ENCODE data around the gene TGIF1. TPM values are rescaled to one million over a fixed set of nuclear protein-coding genes. Genes with fewer than 3 reads are reported as not detected.

Gene TGIF1
- total and polyA plus RNA-seq, 10 donors = 25.3 to 64.5 (median 35.9) TPM

DNA sequence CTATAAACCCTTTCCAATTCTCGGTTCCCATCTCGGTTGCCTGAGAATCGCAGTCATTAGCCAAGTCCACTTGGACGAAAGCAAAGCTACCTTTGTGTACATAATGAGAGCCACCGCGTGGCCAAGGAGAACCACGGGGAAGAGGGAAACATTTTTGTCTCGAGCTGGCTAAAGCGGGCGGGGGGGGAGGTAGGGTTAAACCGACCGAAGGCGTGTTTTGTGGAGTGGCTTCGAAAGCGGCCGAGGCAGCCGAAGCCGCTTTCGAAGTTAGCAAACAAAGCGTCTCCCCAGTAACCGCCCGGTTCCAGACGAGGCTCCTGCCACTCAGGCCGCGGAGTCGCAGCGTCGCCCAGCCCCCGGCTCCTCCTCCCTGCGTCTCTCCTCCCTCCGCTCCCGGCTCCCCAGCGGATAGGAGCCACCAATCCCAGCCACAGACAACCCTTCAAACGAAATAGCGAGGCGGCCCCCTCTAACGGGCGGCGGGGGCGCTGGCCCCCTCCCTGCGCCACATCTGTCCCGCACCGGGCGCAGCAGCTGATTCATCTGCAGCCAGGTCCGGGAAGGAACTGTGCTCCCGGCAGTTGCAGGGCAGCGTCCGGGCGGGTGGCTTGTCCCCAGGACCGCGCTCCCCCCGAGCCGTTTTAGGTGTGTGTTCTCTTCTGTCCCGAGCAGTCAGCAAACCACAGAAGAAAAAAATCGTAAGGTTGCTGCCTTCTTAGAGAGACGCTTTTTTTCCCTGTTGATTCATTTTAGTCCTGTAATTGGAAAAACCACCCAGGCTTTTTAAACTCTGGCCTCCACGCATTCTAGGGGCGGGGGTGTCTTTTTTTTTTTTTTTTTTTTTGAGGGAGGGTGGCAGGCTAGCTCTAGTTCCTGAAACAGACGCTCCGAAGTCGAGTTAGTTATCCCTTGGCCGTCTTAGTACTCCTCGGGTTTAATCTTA is 1.8 kb upstream of the TGIF1 start:
- H3K4me3 ChIP-seq = peak overlapping the region; percentile 56 to 80 (median 74)
- H3K27me3 ChIP-seq (replicated peaks in 1 of 7) = no peaks in the 10 kb centered on the region
- H3K27ac ChIP-seq = peak overlapping the region; percentile 94 to 99 (median 99)
- DNase-seq = peak; percentile 96
- TF ChIP-seq POLR2A (IDR thresholded peaks at IDR 0.05) (peak in 2 of 3 donors; percentile 22 to 82), POLR2AphosphoS5 (IDR thresholded peaks at IDR 0.05) (peak; percentile 92 to 97 (median 97))
- TF ChIP-seq, protein P1, sequence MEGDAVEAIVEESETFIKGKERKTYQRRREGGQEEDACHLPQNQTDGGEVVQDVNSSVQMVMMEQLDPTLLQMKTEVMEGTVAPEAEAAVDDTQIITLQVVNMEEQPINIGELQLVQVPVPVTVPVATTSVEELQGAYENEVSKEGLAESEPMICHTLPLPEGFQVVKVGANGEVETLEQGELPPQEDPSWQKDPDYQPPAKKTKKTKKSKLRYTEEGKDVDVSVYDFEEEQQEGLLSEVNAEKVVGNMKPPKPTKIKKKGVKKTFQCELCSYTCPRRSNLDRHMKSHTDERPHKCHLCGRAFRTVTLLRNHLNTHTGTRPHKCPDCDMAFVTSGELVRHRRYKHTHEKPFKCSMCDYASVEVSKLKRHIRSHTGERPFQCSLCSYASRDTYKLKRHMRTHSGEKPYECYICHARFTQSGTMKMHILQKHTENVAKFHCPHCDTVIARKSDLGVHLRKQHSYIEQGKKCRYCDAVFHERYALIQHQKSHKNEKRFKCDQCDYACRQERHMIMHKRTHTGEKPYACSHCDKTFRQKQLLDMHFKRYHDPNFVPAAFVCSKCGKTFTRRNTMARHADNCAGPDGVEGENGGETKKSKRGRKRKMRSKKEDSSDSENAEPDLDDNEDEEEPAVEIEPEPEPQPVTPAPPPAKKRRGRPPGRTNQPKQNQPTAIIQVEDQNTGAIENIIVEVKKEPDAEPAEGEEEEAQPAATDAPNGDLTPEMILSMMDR (IDR thresholded peaks at IDR 0.05 in 8 of 11, conservative IDR thresholded peaks at IDR 0.05 in 3 of 11) = peak in 3 of 11 experiments; percentile 11 to 34 (median 14)
- intact Hi-C loops (cut with DNase I; ENCODE audit: low total_unique reads) = loop anchor here (5.0 kb wide), 1 partner anchor 144 kb away; no protein-coding TSS in a partner anchor
- 0 to 1% (median 0%) methylated on average over 46 to 63 of the region's 63 CpGs for WGBS, 5 donors
- H3K36me3 ChIP-seq = no peaks in the 10 kb centered on the region
- H3K9me3 ChIP-seq = no peaks in the 10 kb centered on the region
- H3K4me1 ChIP-seq = peaks cover 5 to 46% (median 26%) of the 10 kb centered on the region in 6 donors

DNA sequence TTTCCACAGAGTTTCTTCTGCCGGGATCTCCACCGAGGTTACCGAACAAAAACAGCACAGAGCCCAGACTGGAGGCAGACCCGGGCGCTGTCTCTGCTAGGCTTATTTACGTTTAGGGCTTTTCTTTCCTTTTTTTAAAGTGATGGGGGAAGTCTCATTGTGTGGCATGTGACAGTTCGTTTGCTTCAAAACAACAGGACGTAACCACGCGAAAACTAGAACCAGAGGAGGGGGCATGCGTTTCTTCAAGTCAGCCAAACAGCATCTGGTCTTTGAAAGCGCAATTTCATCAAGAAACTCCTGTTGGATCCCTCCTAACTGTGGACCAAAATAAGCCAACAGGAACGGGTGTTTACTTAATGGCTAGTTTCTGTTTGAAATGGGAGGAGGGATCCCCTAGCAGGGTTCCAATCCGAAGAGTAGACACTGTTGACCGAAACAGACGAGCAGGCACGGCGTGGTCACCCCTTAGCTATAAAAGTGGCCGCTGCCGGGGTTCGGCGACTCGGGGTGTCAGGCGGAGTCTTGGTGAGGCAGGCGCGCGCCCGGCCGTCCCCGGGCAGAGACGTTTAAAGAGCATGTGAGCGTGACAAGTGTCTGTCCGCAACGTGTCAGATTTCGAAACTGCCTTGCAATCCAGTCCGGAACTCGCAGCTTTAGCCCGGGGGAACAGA is 997 bp upstream of the TGIF1 start:
- H3K36me3 ChIP-seq = no peaks in the 10 kb centered on the region
- H3K4me3 ChIP-seq = peak overlapping the region; percentile 56 to 80 (median 74)
- 0 to 1% (median 0%) methylated on average over 26 to 38 of the region's 38 CpGs for WGBS, 5 donors
- TF ChIP-seq, protein P1 (IDR thresholded peaks at IDR 0.05 in 8 of 11, conservative IDR thresholded peaks at IDR 0.05 in 3 of 11) = no peak
- TF ChIP-seq POLR2AphosphoS5 (IDR thresholded peaks at IDR 0.05) = peak; percentile 91 to 95 (median 95)
- peak; percentile 25 to 80 (median 53) for TF ChIP-seq POLR2A (IDR thresholded peaks at IDR 0.05)
- no peaks in the 10 kb centered on the region for H3K9me3 ChIP-seq
- peak overlapping the region; percentile 94 to 99 (median 99) for H3K27ac ChIP-seq
- DNase-seq = peak; percentile 96
- peaks cover 11 to 54% (median 34%) of the 10 kb centered on the region in 6 donors for H3K4me1 ChIP-seq
- intact Hi-C loops (cut with DNase I; ENCODE audit: low total_unique reads) = loop anchor here (5.0 kb wide), 1 partner anchor 143 kb away; no protein-coding TSS in a partner anchor
- H3K27me3 ChIP-seq (replicated peaks in 1 of 7) = no peaks in the 10 kb centered on the region

DNA sequence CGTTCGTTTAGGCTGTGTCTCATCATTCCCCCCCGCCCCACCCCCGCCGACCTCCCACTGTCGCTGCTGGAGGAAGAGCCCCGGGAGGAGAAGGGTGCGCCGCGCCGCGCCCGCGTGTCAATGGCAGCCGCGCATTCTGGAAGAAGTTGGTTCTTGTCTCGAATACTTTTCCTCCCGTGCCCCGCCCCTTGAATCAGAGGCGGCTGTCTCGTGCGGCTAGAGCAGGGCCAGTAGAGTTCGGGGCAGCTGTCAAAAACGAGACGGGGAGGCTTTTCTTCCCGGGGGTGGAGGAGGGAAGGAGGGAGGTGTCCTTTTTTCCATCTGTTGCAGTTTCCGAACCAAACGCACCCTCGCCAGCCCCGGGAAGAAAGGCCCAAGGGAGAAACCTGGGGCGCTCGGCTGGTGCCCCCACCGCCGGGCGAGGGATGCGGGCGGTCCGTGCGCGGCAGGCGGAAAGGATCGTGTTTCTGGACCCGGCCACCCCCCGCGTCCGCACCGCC is 410 bp upstream of the TGIF1 start:
- Histone ChIP-seq H3K27me3 (replicated peaks in 1 of 7) (no peaks in the 10 kb centered on the region), H3K4me3 (peak overlapping the region; percentile 56 to 80 (median 74)), H3K27ac (peak overlapping the region; percentile 94 to 99 (median 99)), H3K36me3 (no peaks in the 10 kb centered on the region), H3K4me1 (peaks cover 11 to 60% (median 39%) of the 10 kb centered on the region in 6 donors), H3K9me3 (no peaks in the 10 kb centered on the region)
- TF ChIP-seq POLR2AphosphoS5 (IDR thresholded peaks at IDR 0.05) (peak; percentile 41 to 83 (median 83)), POLR2A (IDR thresholded peaks at IDR 0.05) (no peak)
- 0 to 1% (median 0%) methylated on average over 11 to 47 of the region's 47 CpGs for WGBS, 5 donors
- DNase-seq = peak; percentile 94
- intact Hi-C loops (cut with DNase I; ENCODE audit: low total_unique reads) = loop anchor here (5.0 to 10.0 kb wide), 2 partner anchors 143 to 215 kb away; no protein-coding TSS in a partner anchor

DNA sequence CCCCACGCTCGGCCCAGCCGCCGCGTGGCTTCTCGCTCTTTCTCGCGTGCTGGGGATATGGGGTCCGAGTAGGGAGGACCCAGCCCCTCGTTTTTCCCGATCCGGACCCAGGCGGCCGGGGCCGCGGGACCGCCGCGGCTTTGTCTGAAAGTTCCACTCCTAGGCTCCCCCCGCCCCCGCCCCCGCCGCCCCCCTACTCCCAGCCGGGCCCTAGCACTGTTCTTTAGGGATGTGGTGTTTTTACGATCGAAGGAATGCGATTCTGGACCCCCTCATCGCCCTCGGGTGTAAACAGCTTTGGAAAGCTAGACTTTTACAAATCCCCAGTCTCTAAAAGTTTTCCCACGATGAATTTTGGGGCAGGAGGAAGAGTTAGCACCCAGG is 819 bp downstream of the TGIF1 start:
- intact Hi-C loops (cut with DNase I; ENCODE audit: low total_unique reads) = loop anchor here (10.0 kb wide), 1 partner anchor 214 kb away; no protein-coding TSS in a partner anchor
- Histone ChIP-seq H3K9me3 (no peaks in the 10 kb centered on the region), H3K36me3 (no peaks in the 10 kb centered on the region), H3K27ac (peak overlapping the region; percentile 94 to 99 (median 99)), H3K4me1 (peaks cover 13 to 71% (median 51%) of the 10 kb centered on the region in 6 donors), H3K27me3 (replicated peaks in 1 of 7) (no peaks in the 10 kb centered on the region), H3K4me3 (peak overlapping the region; percentile 56 to 80 (median 74))
- WGBS, 5 donors = 0 to 1% (median 0%) methylated on average over 6 to 30 of the region's 30 CpGs
- DNase-seq = no peak
- TF ChIP-seq POLR2A (IDR thresholded peaks at IDR 0.05) (no peak), POLR2AphosphoS5 (IDR thresholded peaks at IDR 0.05) (no peak)
- TF ChIP-seq, protein P1 (IDR thresholded peaks at IDR 0.05 in 8 of 11, conservative IDR thresholded peaks at IDR 0.05 in 3 of 11) = no peak

All from spleen (tissue), 11 donors.